HepG2 (cell line): Measurements from ENCODE around the gene EXTL1. TPM values are rescaled to one million over a fixed set of nuclear protein-coding genes. Genes with fewer than 3 reads are reported as not detected.

Experiments
- AHDC1 ChIP-seq: sonication (generic); formaldehyde crosslinking; IDR thresholded peaks from 2 replicates; pipeline ENCODE4 v1.5.1; 2020; ENCODE audit warnings: mild to moderate bottlenecking, missing genetic modification reagents, borderline replicate concordance
- DPF2 ChIP-seq: sonication (generic); formaldehyde crosslinking; IDR thresholded peaks from 2 replicates; pipeline ENCODE4 v1.4.0; 2020; ENCODE audit warnings: mild to moderate bottlenecking, low read depth, missing genetic modification reagents, borderline replicate concordance
- ELF4 ChIP-seq: sonication (generic); formaldehyde crosslinking; IDR thresholded peaks from 2 replicates; pipeline ENCODE4 v1.5.0; 2020; ENCODE audit warnings: missing genetic modification reagents, mild to moderate bottlenecking, moderate library complexity, borderline replicate concordance
- HDAC6 ChIP-seq: fragments of 200-600 bp; sonication (generic); IDR thresholded peaks from 2 replicates; pipeline ENCODE4 v1.7.0; 2017; ENCODE audit warnings: mild to moderate bottlenecking, antibody characterized with exemption, low read length, low read depth
- MYC ChIP-seq: sonication (generic); formaldehyde crosslinking; IDR thresholded peaks from 2 replicates; pipeline ENCODE4 v1.9.0; 2021; ENCODE audit warnings: missing genetic modification reagents, borderline replicate concordance
- SIX4 ChIP-seq: sonication (generic); formaldehyde crosslinking; IDR thresholded peaks from 2 replicates; pipeline ENCODE4 v1.4.0; 2020; ENCODE audit warnings: missing genetic modification reagents
- SUZ12 ChIP-seq: fragments of 150-350 bp; IDR thresholded peaks from 2 replicates; pipeline ENCODE4 v1.6.1; 2014; ENCODE audit warnings: low read depth, low read length
- TFDP1 ChIP-seq: IDR thresholded peaks from 2 replicates; pipeline ENCODE4 v1.6.1; 2016; ENCODE audit warnings: missing compliant biosample characterization, missing genetic modification reagents, borderline replicate concordance
- THAP9 ChIP-seq: sonication (generic); formaldehyde crosslinking; IDR thresholded peaks from 2 replicates; pipeline ENCODE4; 2020; ENCODE audit warnings: missing genetic modification reagents, mild to moderate bottlenecking, borderline replicate concordance
- YEATS4 ChIP-seq: sonication (generic); formaldehyde crosslinking; IDR thresholded peaks from 2 replicates; pipeline ENCODE4 v1.4.0; 2020; ENCODE audit warnings: missing genetic modification reagents, borderline replicate concordance
- ZFP36L2 ChIP-seq: sonication (generic); formaldehyde crosslinking; IDR thresholded peaks from 2 replicates; pipeline ENCODE4 v1.4.0; 2020; ENCODE audit warnings: missing genetic modification reagents
- ZNF276 ChIP-seq: sonication (generic); formaldehyde crosslinking; IDR thresholded peaks from 2 replicates; pipeline ENCODE4 v1.4.0; 2020; ENCODE audit warnings: mild to moderate bottlenecking, low read depth, missing genetic modification reagents
- ZNF577 ChIP-seq: sonication (generic); formaldehyde crosslinking; IDR thresholded peaks from 2 replicates; pipeline ENCODE4 v1.4.0; 2020; ENCODE audit warnings: mild to moderate bottlenecking, low read depth, missing genetic modification reagents, borderline replicate concordance
- ZNF615 ChIP-seq: sonication (generic); formaldehyde crosslinking; IDR thresholded peaks from 2 replicates; pipeline ENCODE4 v1.5.0; 2020; ENCODE audit warnings: mild to moderate bottlenecking, missing genetic modification reagents, borderline replicate concordance
- ZNF883 ChIP-seq: sonication (generic); formaldehyde crosslinking; IDR thresholded peaks from 2 replicates; pipeline ENCODE4 v1.5.1; 2020; ENCODE audit warnings: mild to moderate bottlenecking, missing genetic modification reagents; ENCODE audit errors: not compliant biosample characterization
- polyA plus RNA-seq, 8 experiments: library from polyadenylated mRNA; depleted of rRNA in 3 of 8; stranded (reverse) in 7 of 8; unstranded in 1 of 8; fragments of >200 nt; fragmentation: Illumina TruSeq in 4 of 8; extraction: Trizol in 4 of 8; gene quantifications; 2 replicates each; pipeline versions ENCODE4 v1.2.1 to v1.2.3, GENCODE V29; 2011 to 2016; ENCODE audit warnings: low read depth in 4 of 8, missing spikeins in 1 of 8, mixed read lengths in 1 of 8; ENCODE audit not compliant: insufficient read depth in 1 of 8
- total RNA-seq, 5 experiments: library from RNA; depleted of rRNA; stranded (reverse); fragments of >200 nt; fragmentation: Illumina TruSeq; extraction: Trizol; gene quantifications; 2 replicates each; pipeline ENCODE4 v1.2.3, GENCODE V29; 2016; ENCODE audit warnings: low read depth in 1 of 5

Gene EXTL1
- total and polyA plus RNA-seq, 2 of the 13 experiments (the other 11 are each of a cell fraction or from before 2014, with no cell fraction given) = 0.35 to 1.0 TPM

- TF ChIP-seq AHDC1 = peak; percentile 60
- peak; percentile 43; the same call in 1 of the 2 replicates for TF ChIP-seq DPF2 (CRISPR knock-in tag)
- TF ChIP-seq TFDP1 (CRISPR knock-in tag) = peak; percentile 88
- TF ChIP-seq ZNF577 = no peak
- peak; percentile 99 for TF ChIP-seq SUZ12
- 0 out of 2 replicates have a peak, but pooled peaks have one; percentile 45 for TF ChIP-seq ZFP36L2
- peak; percentile 98 for TF ChIP-seq YEATS4 (CRISPR knock-in tag)
- no peak for TF ChIP-seq HDAC6
- TF ChIP-seq ZNF615 (CRISPR knock-in tag) = no peak; the same call in 1 of the 2 replicates
- no peak for TF ChIP-seq ZNF276 (CRISPR knock-in tag)
- no peak for TF ChIP-seq ELF4 (CRISPR knock-in tag)
- no peak for TF ChIP-seq ZNF883 (CRISPR knock-in tag)
- TF ChIP-seq THAP9 (CRISPR knock-in tag) = peak; percentile 62; the same call in 1 of the 2 replicates
- TF ChIP-seq MYC (CRISPR knock-in tag) = peak; percentile 99
- peak; percentile 72 for TF ChIP-seq SIX4 (CRISPR knock-in tag)
These were observed 23.5 kb upstream of the EXTL1 start, which contains the start of gene PAFAH2 (continued) for GRCh38 chr1:25997828-25998761.
